GM12873 (cell line): ENCODE results near the gene FEM1C.

Experiments
- CTCF ChIP-seq: IDR thresholded peaks from 2 replicates; pipeline ENCODE4 v1.5.1; 2012; ENCODE audit warnings: low read depth, mild to moderate bottlenecking, moderate library complexity, low read length, control low read depth; ENCODE audit not compliant: insufficient read depth; ENCODE audit errors: missing control alignments

FEM1C gene

GRCh38 chr5:115475788-115476187 is 68.8 kb downstream of the FEM1C start:
- no peak for TF ChIP-seq CTCF

GRCh38 chr5:115472271-115473025 is 72.1 kb downstream of the FEM1C start:
- TF ChIP-seq CTCF: no peak

- TF ChIP-seq CTCF: no peak
Measured at GRCh38 chr5:115471345-115472063, 73.1 kb downstream of the FEM1C start.

DNA sequence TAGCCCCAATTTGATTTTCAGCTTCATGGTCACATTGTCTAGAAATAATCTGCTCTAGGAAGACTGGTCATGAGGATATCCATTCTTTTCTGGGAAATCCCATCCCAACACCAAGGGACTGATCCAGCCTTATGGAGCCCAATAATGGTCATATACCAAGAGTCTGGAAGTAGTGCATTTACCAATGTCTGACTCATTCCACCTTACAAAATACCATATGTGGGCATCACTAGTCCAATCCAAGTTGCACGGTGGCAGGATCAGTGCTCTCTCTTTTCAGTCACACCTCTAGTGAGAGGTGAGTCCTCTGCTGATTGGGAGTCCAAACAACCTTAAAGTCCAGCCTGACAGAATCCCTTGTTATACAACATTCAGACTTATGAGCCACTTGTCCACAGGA is 73.7 kb downstream of the FEM1C start:
- no peak for TF ChIP-seq CTCF
